Left kidney (tissue), 2 donors: Measurements from ENCODE around the gene ALKBH1. TPM values are rescaled to one million over a fixed set of nuclear protein-coding genes. Genes with fewer than 3 reads are reported as not detected.
"Not testable (repeated sequence)": the region's sequence is repeated elsewhere in the genome, so short reads cannot be mapped to it uniquely, and the experiment has no call there.

ENCODE experiments used
- DNase-seq: peaks from one replicate; pipeline ENCODE4 v3.0.0-alpha.2; 2013
- polyA plus RNA-seq: library from polyadenylated mRNA; unstranded; fragments of 120-200 nt; gene quantifications from one replicate; pipeline ENCODE4 v1.2.1, GENCODE V29; 2013; ENCODE audit not compliant: insufficient read length

The ALKBH1 gene
- polyA plus RNA-seq, 1 donor = 17.2 TPM

GRCh38 chr14:77674931-77675330 lies 32.9 kb downstream of the ALKBH1 start:
- DNase-seq = no peak

- no peak for DNase-seq
Measured at GRCh38 chr14:77673193-77673592, 34.6 kb downstream of the ALKBH1 start.

DNA sequence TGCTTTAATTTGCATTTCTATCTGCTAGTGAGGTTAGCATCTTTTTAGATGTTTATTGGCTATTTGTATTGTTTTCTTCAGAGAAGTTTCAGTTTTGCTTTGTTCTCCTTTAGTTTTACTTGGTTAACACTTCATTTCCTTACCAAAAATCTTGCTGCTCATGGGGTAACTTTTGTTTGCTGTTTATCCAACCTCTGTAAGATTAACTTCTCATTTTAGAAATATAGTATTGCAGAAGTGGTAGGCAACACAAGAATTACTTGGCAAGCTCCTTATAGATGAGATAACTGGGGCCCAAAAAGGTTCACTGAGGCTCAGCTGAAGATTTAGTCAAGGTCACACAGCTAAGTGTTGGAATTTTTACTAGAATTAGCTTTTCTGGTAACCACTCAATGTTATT lies 40.5 kb downstream of the ALKBH1 start:
- DNase-seq = no peak

DNA sequence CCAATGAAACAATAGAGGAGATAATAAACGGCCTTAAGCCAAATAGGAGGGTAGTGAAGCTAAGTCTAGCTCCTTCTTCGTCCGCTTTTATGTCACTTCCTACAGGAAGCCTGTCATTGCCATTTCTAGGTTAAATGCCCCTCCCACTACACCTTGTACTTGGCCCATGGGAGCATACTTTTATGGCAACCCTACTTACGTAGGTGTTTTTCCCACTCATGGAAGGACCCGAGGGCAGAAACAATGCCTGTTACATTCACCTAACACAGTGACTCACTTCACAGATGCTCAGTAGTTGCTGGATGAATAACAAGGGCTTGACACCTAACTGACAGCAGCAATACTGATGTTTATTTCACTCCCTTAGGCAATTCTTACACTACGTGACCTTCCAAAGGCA lies 44.5 kb downstream of the ALKBH1 start:
- no peak for DNase-seq

DNA sequence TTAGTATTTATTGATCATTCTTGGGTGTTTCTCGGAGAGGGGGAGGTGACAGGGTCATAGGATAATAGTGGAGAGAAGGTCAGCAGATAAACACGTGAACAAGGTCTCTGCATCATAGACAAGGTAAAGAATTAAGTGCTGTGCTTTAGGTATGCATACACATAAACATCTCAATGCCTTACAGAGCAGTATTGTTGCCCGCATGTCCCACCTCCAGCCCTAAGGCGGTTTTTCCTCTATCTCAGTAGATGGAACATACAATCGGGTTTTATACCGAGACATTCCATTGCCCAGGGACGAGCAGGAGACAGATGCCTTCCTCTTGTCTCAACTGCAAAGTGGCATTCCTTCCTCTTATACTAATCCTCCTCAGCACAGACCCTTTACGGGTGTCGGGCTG lies 46.3 kb downstream of the ALKBH1 start:
- DNase-seq = not testable (repeated sequence)

GRCh38 chr14:77660754-77661153 lies 47.1 kb downstream of the ALKBH1 start:
- DNase-seq = peak; percentile 51

DNA sequence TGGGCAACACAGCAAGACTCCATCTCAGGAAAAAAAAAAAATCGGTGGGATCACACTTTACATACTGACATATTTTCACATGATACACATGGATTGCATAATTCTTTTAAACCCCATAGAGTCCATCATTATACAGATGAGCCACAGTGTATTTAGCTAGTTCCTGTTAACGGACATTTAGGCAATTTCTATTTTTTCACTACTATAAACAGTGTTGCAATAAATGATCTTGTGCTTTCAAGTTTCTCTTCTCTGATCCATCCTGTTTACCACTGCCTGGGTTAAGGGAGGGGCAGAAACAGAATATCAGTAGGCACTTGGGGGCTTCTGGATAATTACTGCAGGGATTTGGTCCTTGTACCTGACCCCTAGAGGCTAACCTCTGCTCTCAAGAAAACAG lies 48.0 kb downstream of the ALKBH1 start:
- DNase-seq = no peak

DNA sequence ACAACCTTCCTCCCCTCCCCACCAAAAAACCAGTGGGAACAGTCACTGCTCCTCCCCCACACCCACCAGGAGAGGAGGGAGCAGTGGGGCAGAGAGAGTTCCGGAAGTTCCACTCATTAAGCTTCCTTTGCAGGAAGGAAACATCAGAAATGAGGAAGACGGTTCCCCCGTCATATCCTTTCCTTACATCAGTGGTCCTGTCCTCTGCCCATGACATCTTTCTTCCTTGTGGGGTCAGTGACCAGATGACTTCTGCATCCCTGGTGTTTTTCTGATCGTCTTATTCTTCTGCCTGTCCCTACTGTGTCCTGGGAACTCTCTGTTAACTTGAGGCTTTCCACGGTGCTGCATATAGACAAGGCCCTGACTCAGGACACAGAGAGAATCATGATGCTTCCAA lies 50.5 kb downstream of the ALKBH1 start:
- no peak for DNase-seq

- DNase-seq = no peak
Measured at GRCh38 chr14:77654001-77654441, 53.8 kb downstream of the ALKBH1 start.

- no peak for DNase-seq
Measured at GRCh38 chr14:77649326-77649725, 58.5 kb downstream of the ALKBH1 start.

DNA sequence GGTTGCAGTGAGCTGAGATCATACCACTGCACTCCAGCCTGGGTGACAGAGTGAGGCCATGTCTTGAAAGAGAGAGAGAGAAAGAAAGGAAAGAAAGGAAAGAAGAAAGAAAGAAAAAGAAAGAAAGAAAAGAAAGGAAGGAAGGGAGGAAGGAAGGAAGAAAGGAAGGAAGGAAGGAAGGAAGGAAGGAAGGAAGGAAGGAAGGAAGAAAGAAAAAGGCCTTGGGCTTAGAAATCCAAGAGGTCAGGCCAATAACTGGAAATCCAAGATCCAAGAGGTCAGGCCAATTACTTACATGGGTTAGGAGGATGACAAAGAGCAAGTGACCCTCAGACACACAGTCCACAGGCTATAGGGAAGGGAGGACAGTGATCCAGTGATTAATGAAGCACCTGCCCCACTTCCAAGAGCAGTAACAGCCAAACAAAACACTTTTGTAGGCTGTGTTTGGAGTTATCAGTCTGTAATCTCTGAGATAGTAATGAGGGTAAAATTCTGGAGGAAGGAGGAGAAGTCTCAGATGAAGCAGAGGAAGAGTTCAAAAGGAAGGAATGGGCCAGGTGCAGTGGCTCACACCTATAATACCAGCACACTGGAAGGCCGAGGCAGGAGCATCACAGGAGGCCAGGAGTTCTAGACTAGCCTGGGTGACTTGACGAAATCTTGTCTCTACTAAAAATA lies 59.2 kb downstream of the ALKBH1 start:
- no peak for DNase-seq

GRCh38 chr14:77647853-77648252 lies 60.0 kb downstream of the ALKBH1 start:
- no peak for DNase-seq

- DNase-seq = no peak
Measured at GRCh38 chr14:77646907-77647306, 60.9 kb downstream of the ALKBH1 start.

GRCh38 chr14:77645520-77646230 lies 62.1 kb downstream of the ALKBH1 start:
- DNase-seq = no peak

- DNase-seq = no peak
Measured at GRCh38 chr14:77642407-77642806, 65.4 kb downstream of the ALKBH1 start.

DNA sequence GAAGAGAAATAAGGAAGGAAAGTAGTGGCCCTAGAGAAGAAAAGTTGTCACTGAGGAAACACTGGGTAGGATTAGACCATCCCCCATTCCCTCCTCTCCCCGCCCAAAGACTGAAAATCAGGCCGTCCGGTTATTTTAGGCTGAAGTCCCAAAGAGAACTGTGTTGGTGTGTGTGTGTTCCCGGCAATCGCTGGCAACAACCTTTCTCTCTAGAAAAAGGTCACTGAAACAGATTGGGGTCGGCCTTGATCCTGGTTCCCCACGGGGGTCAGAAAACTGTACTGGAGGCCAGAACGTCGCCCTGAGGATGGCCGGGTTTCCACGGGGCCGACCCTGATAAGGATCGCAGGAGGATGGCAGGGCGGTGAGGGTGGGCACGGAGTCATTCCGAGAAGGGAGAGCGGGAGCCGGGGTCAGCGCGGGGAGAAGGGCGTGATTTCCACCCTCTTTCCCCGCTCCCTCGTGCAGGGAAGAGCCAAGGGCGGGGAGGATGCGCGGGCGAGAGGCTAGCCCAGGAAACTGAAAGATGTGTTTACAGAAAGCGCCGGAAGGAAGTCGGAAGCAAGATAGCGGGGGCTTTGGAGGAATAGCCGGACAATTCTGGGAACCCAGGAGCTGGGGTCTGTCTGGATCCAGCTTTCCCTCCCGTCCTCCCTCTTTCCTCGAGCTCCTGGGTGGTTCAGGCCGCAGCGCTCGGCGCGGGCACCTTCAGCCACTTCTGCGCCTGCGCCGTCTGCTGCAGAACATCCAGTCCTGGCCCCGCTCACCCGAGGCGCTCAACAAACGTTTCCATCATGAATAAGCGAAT lies 66.1 kb downstream of the ALKBH1 start:
- peak; percentile 50 for DNase-seq

DNA sequence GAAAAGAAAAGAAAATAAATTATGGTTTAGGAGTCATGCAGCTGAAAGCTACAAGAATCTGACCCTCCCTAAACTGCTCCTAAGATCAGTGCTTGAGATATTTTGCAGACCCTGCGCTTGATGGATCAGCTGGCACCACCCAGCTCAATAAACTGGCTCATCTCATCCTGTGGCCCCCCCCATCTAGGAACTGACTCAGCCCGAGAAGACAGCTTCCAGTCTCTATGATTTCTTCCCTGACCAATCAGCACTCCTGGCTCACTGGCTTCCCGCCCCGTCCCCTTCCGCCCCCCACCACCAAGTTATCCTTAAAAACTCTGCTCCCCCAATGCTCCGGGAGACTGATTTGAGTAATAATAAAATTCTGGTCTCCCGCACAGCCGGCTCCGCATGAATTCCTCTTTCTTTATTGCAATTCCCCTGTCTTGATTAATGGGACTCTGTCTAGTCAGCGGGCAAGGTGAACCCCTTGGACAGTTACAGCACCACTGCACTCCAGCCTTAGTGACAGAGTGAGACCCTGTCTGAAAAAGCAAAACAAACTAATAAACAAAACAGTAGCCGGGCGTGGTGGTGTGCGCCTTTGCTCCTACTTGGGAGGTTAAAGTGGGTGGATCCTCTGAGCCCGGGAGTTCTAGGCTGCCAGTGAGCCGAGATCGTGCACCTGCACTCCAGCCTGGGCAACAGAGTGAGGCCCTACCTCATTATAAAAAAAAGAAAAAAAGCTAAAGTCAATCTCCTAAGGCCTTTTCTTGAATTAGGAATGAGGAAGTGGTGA lies 66.9 kb downstream of the ALKBH1 start:
- DNase-seq = peak; percentile 36

DNA sequence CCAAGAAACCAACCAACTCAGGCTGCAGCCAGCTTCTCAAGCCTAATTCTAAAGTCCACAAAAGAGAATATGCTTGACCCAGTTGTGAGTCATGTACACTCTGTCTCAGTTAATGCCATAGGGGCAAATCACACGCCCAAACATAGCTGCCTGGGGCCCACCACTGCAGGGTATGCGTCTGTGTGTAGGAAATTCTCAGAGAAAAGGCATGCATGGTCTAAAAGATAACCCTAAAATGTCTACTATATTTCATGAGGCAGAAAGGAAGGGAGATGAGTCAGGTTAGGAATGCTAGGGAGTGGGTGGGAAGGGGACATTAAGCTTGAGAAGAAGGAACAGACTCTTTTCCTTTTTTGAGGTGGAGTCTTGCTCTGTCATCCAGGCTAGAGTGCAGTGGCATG lies 69.1 kb downstream of the ALKBH1 start:
- DNase-seq = no peak

GRCh38 chr14:77635869-77636268 lies 72.0 kb downstream of the ALKBH1 start:
- DNase-seq = not testable (repeated sequence)

GRCh38 chr14:77635466-77635865 lies 72.4 kb downstream of the ALKBH1 start:
- not testable (repeated sequence) for DNase-seq

- no peak for DNase-seq
Measured at GRCh38 chr14:77630111-77630510, 77.7 kb downstream of the ALKBH1 start.

DNA sequence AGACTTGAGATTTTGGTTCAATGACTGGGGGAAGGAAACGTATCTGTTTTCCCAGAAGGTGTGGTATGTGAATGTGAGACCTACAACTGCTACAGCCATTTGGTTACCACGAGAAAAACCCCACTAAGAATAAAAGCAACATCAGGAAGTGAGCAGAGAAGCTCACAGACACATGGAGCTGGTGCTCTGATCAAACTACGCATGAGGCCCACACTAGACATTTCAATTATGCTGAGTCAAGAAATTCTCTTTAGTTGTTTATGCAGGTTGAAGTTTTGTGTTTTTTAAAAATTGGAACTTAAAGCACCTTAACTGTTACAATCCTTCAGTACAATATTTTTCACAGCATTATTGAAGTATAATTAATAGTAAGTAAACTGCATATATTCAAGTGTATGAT lies 82.5 kb downstream of the ALKBH1 start:
- DNase-seq = no peak
